SKM-1 (cell line): ENCODE results near the gene ISM1.

ENCODE experiments used
- DNase-seq: peaks from one replicate; lab custom pipeline; 2025; ENCODE audit not compliant: unreplicated experiment; lab: John Stamatoyannopoulos, UW

Gene ISM1

DNA sequence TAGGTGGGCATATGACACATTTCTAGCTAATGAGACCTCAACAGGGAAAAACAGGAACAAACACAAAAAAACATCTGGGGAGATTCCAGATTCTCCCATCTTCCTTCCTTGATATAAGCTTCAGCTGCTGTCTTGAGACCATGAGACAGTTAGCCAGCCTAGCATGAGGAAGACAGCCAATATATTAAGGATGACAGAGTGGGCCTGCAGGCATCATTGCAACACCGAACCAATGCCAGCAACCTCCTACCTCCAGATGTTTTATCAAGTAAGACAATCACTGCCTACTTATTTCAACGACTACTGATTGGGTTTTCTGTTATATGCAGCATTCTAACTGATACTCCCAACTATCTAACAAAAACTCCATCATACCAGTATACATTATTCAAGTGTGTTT, 119.0 kb downstream of the ISM1 start:
- no peak for DNase-seq

DNA sequence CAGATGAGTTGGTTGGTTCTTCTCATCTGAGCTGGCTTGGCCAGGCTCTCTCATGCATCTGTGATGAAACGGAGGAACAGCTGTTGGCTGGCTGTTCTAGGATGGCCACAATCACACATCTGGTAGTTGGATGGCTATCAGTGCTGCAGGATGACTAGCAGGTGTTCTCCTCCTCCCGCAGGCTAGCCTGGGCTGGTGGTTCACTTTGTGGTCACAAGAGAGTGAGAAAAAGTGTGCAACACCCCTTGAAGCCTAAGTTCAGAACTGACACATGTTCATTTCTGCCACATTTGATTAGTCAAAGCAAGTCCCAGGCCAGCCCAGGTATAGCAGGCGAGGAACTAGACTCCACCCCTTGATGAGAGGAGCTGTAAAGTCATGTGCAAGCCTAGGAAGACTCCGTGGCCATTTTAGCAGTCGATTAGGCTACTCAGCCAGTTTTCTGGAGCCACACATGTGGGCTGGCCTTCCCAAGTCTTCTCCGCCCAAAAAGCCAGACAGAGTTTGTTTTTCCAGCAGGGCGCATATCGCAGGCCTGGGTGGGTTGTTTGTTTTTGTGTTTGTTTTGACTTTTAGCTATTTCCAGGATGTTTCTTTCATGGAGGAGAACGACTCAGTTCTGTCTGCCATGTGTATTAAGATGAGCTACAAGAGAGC, 120.8 kb downstream of the ISM1 start:
- no peak for DNase-seq

DNA sequence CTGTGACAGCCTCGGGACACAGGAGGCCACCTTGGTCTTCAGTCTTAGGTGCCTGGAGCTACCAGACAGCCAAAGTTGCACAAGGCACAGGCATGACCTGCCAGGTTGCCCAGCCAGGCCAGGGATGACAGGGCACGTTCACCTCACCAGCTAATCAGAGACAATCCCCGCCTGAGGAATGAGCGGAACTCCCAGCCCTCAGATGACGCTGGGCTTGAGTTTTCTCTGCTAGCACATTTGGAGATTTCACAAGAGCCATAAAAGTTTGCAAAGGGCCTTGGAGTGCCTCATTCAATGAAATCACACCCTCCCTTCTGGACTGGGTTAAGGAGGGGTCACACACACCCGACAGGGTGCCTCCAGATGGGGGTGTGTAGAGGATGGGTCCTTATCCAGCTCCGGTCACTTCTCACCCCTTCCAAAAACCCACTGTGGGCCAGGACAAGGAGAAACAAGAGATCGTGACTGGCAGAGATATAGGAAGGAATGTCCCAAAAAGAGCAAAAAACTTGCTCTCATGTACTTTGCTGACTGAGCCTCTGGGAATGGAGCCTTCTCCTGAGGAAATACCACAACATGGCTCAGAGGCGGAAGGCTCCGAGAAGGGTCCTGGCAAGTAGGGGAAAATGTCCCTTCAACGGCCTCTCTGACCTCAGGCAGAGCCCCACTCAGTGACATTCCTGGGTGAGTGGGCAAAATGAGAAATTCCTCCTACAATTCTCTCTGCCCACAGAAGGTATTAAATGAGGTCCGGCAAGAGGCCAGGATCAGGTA, 121.6 kb downstream of the ISM1 start:
- DNase-seq, result no peak

DNA sequence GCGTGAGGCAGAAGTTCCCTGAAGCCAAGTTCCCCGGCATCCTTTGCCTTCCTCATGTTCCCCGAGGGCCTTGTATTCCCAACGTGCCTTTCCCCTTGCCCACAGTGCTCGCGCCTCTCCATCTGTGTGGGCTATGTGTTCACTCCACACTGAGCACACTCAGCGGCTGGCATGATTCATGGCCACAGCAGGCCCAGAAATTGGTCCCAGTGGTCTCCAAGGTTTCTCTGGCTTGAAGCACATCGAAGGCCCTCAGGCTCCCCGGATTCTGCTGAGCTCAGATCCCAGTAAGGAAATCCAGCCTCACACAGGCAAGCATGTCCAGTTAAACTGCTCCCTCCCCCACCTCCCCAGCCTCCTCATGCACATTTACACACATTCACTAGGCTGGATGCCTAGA, 123.6 kb downstream of the ISM1 start:
- no peak for DNase-seq

DNA sequence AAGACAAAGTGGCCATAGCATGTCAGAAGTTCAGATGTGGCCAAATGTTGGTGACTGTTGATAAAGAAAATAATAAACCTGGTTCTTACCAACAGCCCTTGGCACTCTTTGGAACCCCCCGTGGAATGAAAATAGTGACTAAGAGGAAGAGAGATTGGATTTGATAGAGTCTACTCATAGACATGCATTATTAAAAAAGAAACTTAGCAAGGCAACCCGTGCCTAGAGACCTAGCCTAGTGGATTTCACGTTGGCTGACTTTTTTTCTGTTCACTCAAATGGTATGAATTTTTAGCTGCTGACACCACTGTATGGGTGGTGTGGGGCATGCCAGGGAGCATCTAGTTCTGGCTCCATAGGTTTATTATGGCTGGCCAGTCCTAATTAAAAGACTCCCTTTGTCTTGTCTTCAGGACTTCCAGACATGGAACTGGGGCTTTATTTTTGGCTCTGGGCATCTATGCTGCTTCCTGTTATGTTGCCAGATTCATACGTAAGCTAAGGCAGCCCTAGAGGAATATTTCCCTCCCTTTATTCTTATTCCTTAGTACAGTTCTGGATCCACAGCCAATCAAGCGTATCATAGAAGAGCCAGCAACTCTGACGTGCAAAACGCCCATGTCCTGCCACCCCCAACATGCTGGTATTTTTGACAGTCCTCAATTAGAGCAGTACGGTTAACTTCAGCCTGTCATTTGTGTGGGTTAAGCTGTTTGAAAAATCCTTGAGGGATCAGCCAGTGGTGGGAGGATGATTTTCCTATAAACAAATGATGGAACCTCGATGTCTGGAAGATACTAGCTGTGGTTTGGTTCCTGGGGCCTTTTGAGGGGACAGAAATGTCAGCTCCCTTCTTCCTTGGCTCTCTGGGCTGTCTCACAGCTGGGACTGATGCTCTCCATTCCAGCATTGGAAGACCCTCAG, 127.5 kb downstream of the ISM1 start:
- no peak for DNase-seq

DNA sequence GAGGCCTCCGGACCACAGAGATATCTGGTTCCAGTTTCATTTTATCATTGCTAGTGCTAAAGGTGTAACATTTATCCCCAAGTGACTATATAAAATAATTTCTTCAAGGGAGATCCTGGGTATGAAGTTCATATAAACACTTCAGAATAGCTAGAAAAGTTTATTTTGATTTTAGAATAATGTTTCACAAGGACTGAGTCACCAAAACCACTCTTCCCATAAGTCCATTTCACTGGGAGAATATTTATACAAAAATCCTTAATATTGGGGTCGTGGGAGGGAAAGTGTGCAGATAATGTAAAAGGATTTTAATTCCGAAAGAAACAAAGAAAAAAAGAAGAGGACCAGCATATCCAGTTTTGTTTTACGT, 128.1 kb downstream of the ISM1 start:
- DNase-seq, result no peak
